UCSD-AML1 (cell line): ENCODE results near the gene SLAMF8.

ENCODE experiments used
- DNase-seq: peaks from one replicate; lab custom pipeline; 2025; ENCODE audit not compliant: unreplicated experiment; lab: John Stamatoyannopoulos, UW

SLAMF8 gene

DNA sequence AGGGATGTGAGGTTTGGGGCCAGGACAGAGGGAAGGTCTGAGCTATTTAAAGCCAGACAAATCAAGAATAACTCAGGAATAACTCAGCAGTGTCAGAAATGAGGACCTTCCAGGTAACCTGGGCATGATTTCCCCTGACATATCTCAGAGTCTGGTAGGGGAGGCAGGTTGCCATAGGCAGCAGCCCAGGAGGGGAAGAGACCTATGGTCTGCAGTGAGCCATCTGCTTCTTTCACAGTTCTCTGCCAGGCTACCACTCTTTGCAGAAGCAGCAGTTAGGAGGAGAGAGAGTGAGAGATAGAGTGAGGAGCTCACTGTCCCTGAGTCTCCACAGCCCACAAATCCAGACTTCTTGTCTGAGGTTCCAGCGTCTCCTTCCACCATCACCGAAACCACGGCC lies 42.1 kb downstream of the SLAMF8 start:
- no peak for DNase-seq

DNA sequence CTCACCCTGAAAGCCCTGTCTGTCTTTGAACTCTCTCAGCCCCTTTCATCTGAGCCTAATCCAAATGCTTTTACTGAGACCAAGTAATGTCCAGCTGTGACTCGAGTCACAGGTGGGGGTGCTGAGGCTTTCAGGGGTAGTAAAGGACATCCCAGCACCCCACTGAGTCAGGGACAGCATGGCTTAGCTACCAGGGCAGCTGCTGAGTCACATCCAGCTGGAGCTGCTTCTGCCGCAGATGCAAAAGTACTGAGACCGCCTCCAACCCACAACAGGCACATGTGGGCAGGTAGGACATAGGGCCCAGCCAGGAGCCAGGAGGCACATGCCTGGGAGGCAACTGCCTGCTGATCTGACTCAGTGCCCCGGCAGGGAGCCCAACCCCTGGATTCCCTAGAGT lies 42.5 kb downstream of the SLAMF8 start:
- peak; percentile 21 for DNase-seq

DNA sequence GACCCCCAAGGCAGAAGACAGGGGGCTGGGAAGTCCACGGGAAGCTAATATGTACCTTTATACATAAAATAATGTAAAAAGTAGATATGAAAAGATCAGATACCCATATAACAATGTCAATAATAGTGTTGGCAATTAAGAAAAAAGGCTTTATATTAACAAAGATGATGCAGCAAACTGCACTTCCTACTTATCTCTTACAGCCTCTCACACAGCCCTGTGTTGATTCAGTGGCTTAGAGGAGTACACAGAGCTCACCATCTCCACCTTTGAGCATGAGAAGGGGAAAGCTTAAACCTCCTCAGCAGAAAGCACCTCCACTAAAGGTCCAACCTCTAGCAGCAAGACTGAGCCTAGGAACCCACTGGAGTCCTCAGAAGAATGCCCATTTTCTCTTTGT lies 42.9 kb downstream of the SLAMF8 start:
- no peak for DNase-seq

DNA sequence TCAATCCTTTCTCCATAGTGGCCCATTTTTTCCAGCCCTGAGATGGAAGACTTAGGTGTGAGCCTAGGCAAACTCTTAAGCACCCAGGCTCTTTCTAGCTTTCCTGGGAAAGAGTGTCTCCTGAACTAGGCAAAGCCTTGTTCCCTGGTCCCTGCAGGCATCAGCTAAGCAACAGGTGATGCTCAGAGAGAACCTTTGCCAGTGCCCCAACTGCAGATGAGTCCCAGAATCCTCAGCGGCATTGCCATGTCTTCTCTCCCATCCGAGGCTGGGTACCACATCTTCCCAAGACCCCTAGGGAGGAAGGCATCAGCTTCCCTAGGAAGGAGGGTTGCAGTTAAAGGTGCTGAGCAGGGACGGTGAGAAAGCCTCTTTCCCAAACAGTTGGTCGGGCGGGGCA lies 44.0 kb downstream of the SLAMF8 start:
- DNase-seq: no peak

DNA sequence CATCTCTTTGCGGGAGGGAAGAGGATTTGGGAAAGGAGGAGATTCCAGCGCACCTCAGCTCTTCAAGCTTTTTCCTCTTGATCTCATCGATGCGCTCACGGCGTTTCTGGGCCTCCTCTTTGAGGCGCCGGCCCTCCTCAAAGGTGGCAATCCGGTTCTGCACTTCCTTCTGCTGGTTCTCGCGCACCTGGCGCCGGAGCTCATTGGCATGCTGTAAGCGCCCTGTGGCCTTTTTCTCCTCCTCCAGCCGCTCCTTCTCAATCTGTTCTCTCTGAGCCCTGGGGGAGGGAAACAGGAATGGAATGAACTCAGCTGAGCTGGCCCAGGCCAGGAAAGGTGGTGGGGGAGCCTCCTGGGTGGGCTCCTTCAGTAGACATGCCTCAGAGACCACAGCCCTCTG lies 46.2 kb downstream of the SLAMF8 start:
- no peak for DNase-seq

DNA sequence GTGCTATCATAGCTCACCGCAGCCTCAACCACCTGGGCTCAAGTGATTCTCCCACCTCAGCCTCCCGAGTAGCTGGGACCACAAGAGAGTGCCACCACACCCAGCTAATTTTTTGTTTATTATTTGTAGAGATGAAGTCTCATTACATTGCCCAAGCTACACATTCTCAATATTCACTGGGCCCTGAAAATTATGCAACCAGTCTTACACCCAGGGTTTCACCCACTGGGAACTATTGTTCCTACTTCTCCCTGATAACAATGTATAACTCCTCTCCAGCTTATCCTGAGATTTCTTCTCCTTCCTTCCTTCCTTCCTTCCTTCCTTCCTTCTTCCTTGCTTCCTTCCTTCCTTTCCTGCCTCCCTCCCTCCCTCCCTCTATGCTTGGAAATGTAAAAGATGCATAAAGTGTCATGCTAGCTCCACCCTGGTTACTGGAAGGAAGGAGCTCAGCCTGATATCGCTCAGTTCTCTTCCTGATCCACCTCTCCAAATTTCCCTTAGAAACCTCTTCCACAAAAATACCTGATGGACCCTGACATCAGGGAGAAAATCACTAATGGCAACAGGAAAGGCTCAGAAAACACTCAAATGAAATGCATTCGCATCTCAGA lies 47.0 kb downstream of the SLAMF8 start:
- no peak for DNase-seq

DNA sequence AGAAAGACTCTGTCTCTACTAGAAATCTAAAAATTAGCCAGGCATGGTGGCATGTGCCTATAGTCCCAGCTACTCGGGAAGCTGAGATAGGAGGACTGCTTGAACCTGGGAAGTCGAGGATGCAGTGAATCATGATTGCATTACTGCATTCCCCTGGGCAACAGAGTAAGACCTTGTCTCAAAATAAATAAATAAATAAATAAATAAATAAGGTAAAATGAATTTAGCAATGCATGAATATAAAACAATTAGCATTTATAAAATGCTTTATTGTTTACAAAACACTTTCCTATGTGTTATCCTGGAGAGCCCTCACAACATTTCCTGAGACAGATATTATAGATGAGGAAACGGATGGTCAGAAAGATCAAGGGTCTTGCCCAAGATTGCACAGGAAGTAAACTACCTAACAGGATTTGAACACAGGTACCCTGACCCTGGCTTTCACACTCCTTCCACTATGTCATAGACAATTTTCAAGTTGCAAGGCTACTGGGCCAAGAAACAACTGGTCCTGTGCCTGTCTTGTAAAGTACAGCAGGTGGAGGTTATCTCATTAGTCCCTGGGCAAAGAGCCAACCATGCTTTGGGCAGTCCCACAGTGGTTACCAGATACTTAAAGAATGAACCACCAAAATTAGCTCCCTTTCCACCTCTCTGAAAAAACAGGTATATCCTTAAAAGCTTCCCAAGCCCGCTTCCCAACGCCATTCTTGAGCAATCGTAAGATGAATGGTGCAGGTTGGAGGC lies 51.2 kb downstream of the SLAMF8 start:
- no peak for DNase-seq

DNA sequence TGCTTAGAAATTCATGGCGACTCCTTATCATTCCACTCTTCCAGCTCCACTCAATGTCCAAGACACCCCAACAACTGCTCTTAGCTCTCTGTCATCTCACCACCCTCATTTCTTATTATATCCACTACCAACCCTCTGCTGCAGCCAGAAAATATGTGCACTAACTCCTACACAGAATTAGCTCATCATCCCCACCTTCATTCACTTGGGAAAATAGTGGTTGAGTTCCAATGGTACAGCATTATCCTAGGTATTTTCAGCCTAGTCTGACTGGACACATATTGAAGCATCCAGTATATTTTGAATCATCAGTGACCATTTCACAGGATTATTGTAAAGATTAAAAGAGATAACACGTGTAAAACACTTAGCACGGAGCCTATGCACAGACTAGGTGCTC lies 52.5 kb downstream of the SLAMF8 start:
- DNase-seq: no peak

DNA sequence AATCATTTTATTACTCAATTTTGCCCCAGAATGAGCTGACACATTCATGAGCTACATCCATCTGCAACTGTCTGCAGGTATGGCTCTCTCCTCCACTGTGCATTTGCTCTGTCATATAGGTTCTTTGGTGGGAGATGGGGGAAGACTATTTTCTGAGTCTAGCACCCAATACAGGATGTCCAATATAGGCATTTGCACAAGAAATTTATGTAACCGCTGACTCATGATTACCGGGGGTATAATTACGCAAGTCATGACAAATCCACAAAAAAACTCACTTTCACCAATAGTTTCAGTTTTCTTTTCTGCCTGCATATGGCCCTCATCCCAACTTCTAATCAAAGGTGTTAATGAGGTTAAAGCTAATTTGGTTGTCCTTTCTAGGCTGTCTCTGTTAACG lies 53.3 kb downstream of the SLAMF8 start:
- no peak for DNase-seq

DNA sequence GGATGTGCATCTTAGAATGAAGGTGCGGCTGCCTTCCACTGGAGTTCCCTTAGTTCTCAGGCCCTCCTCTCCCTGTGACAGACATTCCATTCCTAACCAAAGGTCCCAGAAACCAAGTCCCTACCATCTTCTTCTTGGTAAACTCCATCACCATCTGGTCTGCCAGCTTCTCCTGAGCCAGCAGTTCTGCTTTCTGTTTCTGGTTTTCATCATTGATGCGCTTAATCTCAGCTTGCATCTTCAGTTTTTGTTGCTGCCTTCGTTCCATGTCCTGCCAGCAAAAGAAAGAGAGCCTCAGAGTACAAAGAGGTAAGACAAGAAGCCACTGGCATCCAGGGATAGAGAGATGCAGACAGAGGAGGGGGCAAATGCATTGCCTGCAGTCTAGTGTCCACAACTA lies 53.8 kb downstream of the SLAMF8 start:
- DNase-seq: no peak

DNA sequence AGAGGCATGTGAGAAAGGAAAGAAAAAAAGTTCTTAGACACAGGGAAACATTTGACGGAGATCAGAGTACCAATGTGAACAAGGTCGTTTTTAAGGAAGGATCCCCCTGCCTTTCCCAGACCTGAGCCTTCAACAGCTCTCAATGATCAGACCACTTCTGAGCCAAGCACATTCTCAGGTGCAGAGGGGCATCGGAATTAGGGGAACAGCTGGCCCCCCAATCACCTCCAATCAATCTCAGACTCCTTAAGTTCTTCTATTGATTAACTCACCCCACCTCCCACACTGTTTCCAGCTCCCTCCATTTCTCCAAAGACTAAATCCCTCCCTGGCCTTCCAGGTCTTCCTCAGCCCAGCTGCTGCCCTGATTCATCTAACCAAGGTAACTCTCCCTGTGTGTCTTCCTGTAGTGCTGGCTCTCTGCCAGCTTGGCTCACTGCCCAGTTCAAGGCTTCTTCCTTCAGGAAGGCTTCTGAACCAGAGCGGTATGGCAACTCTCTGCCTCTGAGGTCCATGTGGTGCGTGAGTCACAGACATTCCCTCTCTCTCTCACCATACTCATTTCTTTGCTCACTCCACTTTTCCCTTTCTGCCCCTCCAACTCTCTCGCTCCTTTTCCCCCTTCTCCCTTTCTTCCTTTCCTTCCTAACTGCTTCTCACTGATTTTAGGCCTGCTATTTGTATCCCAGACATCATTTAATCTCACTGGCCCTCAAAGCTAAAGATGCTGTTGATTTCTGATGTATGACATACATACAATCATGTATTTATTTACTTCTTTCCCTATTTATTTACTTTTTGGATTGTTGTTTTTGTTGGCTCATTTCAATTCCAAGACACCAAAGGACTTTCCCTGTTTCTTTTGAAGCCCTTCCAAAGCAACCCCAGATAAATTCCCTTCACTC lies 55.2 kb downstream of the SLAMF8 start:
- peak; percentile 64 for DNase-seq

DNA sequence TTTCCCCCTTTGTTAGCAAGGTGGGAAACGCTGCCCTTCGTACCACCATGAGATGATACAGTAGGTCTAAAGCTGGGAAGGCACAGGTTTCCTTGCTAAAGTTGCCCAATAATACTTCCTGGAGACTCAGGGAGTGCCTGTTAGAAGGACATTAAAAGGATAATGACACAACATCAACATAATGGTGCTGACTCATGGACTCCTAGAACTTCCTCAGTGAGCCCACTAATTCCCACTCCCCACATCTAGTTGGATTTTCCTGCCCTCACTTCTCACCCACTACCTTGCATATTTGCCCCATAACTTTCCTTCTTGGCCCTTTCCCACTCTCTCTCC lies 55.8 kb downstream of the SLAMF8 start:
- no peak for DNase-seq

DNA sequence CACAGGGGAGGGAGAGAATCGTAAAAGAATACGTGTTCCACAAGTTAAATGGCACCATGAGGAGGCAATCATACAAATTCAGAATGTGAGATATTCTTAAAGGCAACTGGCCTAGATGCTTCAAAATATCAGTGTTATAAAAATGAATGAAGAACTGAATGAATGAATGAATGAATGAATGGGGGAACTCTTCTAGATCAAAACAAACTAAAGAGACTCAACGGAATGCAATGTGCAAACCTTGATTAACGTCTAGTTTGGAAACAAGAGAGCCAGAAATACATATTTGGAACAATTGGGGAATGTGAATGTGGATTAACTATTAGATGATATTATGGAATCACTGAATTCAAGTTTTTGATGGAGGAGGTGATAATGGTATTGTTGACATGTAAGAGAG lies 56.5 kb downstream of the SLAMF8 start:
- DNase-seq: no peak

DNA sequence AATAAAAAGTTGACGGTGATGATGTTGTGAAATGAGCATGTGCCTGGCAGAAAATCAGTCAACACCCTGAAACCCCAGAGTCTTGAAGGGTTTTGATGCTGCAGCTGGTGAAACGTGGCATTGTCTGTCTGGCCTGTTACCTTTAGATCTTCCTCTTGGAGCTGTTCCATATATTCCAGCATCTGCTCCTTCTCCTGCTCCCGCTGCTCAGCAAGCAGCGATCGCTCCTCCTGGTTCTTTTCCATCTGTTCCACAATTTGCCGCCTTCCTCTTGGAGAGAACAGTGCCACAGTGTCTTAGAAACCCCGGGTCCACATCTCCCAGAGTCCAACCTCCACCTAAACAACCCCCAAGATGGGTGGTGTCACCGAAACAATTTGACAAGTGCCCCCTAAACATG lies 57.6 kb downstream of the SLAMF8 start:
- no peak for DNase-seq
